ACC112 (cell line): Measurements from ENCODE around the gene C17orf50.

Source experiments
- H2AFZ ChIP-seq: fragments of 200-600 bp; sonication (generic); one replicate; pipeline ENCODE4 v1.6.0; 2017; ENCODE audit warnings: antibody characterized with exemption, low read length; ENCODE audit not compliant: unreplicated experiment
- H3K27ac ChIP-seq: fragments of 200-600 bp; sonication (generic); 2 replicates; pipeline ENCODE4 v1.5.1; 2014; ENCODE audit warnings: low read depth, mild to moderate bottlenecking, antibody characterized with exemption, low read length, moderate library complexity
- H3K27me3 ChIP-seq: fragments of 200-600 bp; sonication (generic); 2 replicates; pipeline ENCODE4 v1.6.1; 2014; ENCODE audit warnings: mild to moderate bottlenecking, antibody characterized with exemption, low read length, moderate library complexity, mixed read lengths; ENCODE audit not compliant: insufficient read depth
- H3K36me3 ChIP-seq: fragments of 200-600 bp; sonication (generic); 2 replicates; pipeline ENCODE4 v1.6.1; 2016; ENCODE audit warnings: mild to moderate bottlenecking, antibody characterized with exemption, low read length, moderate library complexity, mixed read lengths; ENCODE audit not compliant: insufficient read depth
- H3K4me1 ChIP-seq: fragments of 200-600 bp; sonication (generic); one replicate; pipeline ENCODE4 v1.6.1; 2016; ENCODE audit warnings: low read length, mixed read lengths; ENCODE audit not compliant: insufficient read depth, unreplicated experiment, control insufficient read depth
- H3K4me3 ChIP-seq: fragments of 200-600 bp; sonication (generic); 2 replicates; pipeline ENCODE4 v1.5.1; 2014; ENCODE audit warnings: mild to moderate bottlenecking, low read depth, low read length
- H3K79me2 ChIP-seq: fragments of 200-600 bp; sonication (generic); one replicate; pipeline ENCODE4 v1.6.0; 2016; ENCODE audit warnings: low read length; ENCODE audit not compliant: control insufficient read depth, unreplicated experiment, insufficient read depth

The C17orf50 gene

GRCh38 chr17:35786941-35787432 lies 26.3 kb downstream of the C17orf50 start:
- Histone ChIP-seq H2AFZ (no peak overlapping the region), H3K79me2 (no peaks in the 10 kb centered on the region), H3K4me3 (no peak overlapping the region), H3K27ac (no peak overlapping the region), H3K4me1 (peaks cover 52% of the 10 kb centered on the region), H3K27me3 (peaks cover 7% of the 10 kb centered on the region), H3K36me3 (no peaks in the 10 kb centered on the region)

- peak overlapping the region; percentile 72 for H3K27ac ChIP-seq
- H2AFZ ChIP-seq = peak overlapping the region; percentile 69
Observed at GRCh38 chr17:35788477-35789368, 28.0 kb downstream of the C17orf50 start.

GRCh38 chr17:35790841-35791240 lies 30.2 kb downstream of the C17orf50 start:
- H3K27me3 ChIP-seq = peaks cover 35% of the 10 kb centered on the region
- H3K27ac ChIP-seq = no peak overlapping the region
- H2AFZ ChIP-seq = no peak overlapping the region

More at GRCh38 chr17:35788477-35789368, 28.0 kb downstream of the C17orf50 start:
- H3K79me2 ChIP-seq = no peaks in the 10 kb centered on the region
- H3K36me3 ChIP-seq = no peaks in the 10 kb centered on the region
- H3K27me3 ChIP-seq = peaks cover 17% of the 10 kb centered on the region
- peaks cover 46% of the 10 kb centered on the region for H3K4me1 ChIP-seq
- H3K4me3 ChIP-seq = peak overlapping the region; percentile 48; the same call in 1 of the 2 replicates

GRCh38 chr17:35791681-35792350 lies 31.1 kb downstream of the C17orf50 start:
- Histone ChIP-seq H3K4me3 (no peak overlapping the region), H3K27ac (no peak overlapping the region), H2AFZ (no peak overlapping the region), H3K4me1 (peaks cover 28% of the 10 kb centered on the region), H3K27me3 (peaks cover 45% of the 10 kb centered on the region), H3K79me2 (no peaks in the 10 kb centered on the region), H3K36me3 (no peaks in the 10 kb centered on the region)

More at GRCh38 chr17:35790841-35791240, 30.2 kb downstream of the C17orf50 start:
- H3K36me3 ChIP-seq = no peaks in the 10 kb centered on the region
- H3K4me1 ChIP-seq = peaks cover 34% of the 10 kb centered on the region
- no peak overlapping the region for H3K4me3 ChIP-seq
- no peaks in the 10 kb centered on the region for H3K79me2 ChIP-seq

- peaks cover 56% of the 10 kb centered on the region for H3K27me3 ChIP-seq
- H3K4me1 ChIP-seq = peaks cover 16% of the 10 kb centered on the region
- no peak overlapping the region for H3K27ac ChIP-seq
Observed at GRCh38 chr17:35793257-35793656, 32.6 kb downstream of the C17orf50 start.

GRCh38 chr17:35795007-35795870 lies 34.6 kb downstream of the C17orf50 start, which contains the start of gene MMP28:
Gene MMP28, minus strand, starts transcription at chr17:35795641. Its CDS starts 264 bp downstream, at chr17:35795377.
- peak within 1 kb of the TSS; percentile 78 for H3K4me3 ChIP-seq
- H3K27me3 ChIP-seq = peaks cover 59% of the 10 kb centered on the region
- no peak within 1 kb of the TSS for H3K27ac ChIP-seq
- H2AFZ ChIP-seq = peak within 1 kb of the TSS; percentile 57
- H3K79me2 ChIP-seq = no peaks in the 10 kb centered on the region
- H3K4me1 ChIP-seq = peaks cover 8% of the 10 kb centered on the region
- no peaks in the 10 kb centered on the region for H3K36me3 ChIP-seq

More at GRCh38 chr17:35793257-35793656, 32.6 kb downstream of the C17orf50 start:
- Histone ChIP-seq H3K4me3 (no peak overlapping the region), H3K79me2 (no peaks in the 10 kb centered on the region), H3K36me3 (no peaks in the 10 kb centered on the region), H2AFZ (no peak overlapping the region)

GRCh38 chr17:35795871-35796265 lies 35.2 kb downstream of the C17orf50 start:
- H3K36me3 ChIP-seq = no peaks in the 10 kb centered on the region
- H3K27ac ChIP-seq = no peak overlapping the region
- peak overlapping the region; percentile 78 for H3K4me3 ChIP-seq
- peak overlapping the region; percentile 39 for H2AFZ ChIP-seq
- peaks cover 9% of the 10 kb centered on the region for H3K4me1 ChIP-seq
- no peaks in the 10 kb centered on the region for H3K79me2 ChIP-seq
- peaks cover 59% of the 10 kb centered on the region for H3K27me3 ChIP-seq

- no peak overlapping the region for H2AFZ ChIP-seq
- H3K36me3 ChIP-seq = no peaks in the 10 kb centered on the region
- peaks cover 9% of the 10 kb centered on the region for H3K4me1 ChIP-seq
- H3K79me2 ChIP-seq = no peaks in the 10 kb centered on the region
- no peak overlapping the region for H3K4me3 ChIP-seq
- H3K27me3 ChIP-seq = peaks cover 59% of the 10 kb centered on the region
- no peak overlapping the region for H3K27ac ChIP-seq
Observed at GRCh38 chr17:35796942-35797341, 36.3 kb downstream of the C17orf50 start.

- no peak overlapping the region for H3K27ac ChIP-seq
- H3K79me2 ChIP-seq = no peaks in the 10 kb centered on the region
- no peak overlapping the region for H3K4me3 ChIP-seq
- no peak overlapping the region for H2AFZ ChIP-seq
- peaks cover 9% of the 10 kb centered on the region for H3K4me1 ChIP-seq
- H3K36me3 ChIP-seq = no peaks in the 10 kb centered on the region
- peaks cover 56% of the 10 kb centered on the region for H3K27me3 ChIP-seq
Observed at GRCh38 chr17:35797370-35797769, 36.7 kb downstream of the C17orf50 start.

- Histone ChIP-seq H3K27ac (no peak overlapping the region), H3K4me3 (no peak overlapping the region), H3K4me1 (peaks cover 9% of the 10 kb centered on the region), H3K36me3 (no peaks in the 10 kb centered on the region), H2AFZ (no peak overlapping the region), H3K27me3 (peaks cover 50% of the 10 kb centered on the region), H3K79me2 (no peaks in the 10 kb centered on the region)
Observed at GRCh38 chr17:35797918-35798317, 37.2 kb downstream of the C17orf50 start.
